NCI-H128 (cell line): ENCODE measurements around the gene HIVEP2.
"Not testable (repeated sequence)": the region's sequence is repeated elsewhere in the genome, so short reads cannot be mapped to it uniquely, and the experiment has no call there.

Source experiments
- DNase-seq: peaks from one replicate; lab custom pipeline; 2025; ENCODE audit not compliant: unreplicated experiment; lab: John Stamatoyannopoulos, UW

Gene HIVEP2, protein sequence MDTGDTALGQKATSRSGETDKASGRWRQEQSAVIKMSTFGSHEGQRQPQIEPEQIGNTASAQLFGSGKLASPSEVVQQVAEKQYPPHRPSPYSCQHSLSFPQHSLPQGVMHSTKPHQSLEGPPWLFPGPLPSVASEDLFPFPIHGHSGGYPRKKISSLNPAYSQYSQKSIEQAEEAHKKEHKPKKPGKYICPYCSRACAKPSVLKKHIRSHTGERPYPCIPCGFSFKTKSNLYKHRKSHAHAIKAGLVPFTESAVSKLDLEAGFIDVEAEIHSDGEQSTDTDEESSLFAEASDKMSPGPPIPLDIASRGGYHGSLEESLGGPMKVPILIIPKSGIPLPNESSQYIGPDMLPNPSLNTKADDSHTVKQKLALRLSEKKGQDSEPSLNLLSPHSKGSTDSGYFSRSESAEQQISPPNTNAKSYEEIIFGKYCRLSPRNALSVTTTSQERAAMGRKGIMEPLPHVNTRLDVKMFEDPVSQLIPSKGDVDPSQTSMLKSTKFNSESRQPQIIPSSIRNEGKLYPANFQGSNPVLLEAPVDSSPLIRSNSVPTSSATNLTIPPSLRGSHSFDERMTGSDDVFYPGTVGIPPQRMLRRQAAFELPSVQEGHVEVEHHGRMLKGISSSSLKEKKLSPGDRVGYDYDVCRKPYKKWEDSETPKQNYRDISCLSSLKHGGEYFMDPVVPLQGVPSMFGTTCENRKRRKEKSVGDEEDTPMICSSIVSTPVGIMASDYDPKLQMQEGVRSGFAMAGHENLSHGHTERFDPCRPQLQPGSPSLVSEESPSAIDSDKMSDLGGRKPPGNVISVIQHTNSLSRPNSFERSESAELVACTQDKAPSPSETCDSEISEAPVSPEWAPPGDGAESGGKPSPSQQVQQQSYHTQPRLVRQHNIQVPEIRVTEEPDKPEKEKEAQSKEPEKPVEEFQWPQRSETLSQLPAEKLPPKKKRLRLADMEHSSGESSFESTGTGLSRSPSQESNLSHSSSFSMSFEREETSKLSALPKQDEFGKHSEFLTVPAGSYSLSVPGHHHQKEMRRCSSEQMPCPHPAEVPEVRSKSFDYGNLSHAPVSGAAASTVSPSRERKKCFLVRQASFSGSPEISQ (N-terminal part only)

GRCh38 chr6:142945049-142945445 is at the start of gene HIVEP2:
Gene HIVEP2, minus strand, starts transcription at chr6:142945176. Its CDS starts 170,438 bp downstream, at chr6:142774738.
- DNase-seq: no peak

DNA sequence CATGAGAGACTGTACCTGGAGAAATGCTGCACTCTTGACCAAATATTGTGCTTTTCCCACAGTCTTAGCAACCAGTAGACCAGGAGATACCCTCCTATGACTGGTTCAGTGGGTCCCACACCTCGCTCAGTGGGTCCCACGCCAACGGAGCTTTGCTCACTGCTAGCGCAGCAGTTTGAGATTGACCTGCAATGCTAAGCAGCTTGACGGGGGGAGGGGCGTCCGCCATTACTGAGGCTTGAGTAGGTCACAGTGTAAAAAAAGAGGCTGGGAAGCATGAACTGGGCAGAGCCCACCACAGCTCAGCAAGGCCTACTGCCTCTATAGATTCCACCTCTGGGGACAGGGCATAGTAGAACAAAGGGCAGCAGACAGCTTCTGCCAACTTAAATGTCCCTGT is 49.0 kb upstream of the HIVEP2 start:
- no peak for DNase-seq

- no peak for DNase-seq
Measured at GRCh38 chr6:142987490-142987889, 42.5 kb upstream of the HIVEP2 start.

- no peak for DNase-seq
Measured at GRCh38 chr6:142985281-142985680, 40.3 kb upstream of the HIVEP2 start.

DNA sequence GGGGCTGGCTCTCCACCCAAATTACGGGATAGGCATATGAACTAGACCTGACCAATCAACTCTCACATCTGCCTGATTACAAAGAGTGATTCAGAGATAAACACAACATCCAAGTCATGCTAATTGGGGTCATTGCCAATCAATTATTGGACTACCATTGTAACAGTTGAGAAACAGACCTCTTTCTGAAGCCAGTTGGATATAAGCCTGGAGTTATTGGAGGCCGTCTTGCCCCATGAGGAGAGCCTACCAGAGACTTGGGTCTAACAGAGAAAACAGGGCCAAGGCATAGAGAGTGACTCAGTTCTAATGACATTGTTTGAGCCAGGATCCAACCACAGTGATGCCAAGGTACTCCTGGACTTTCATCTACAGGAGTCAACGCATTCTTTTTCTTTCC is 39.4 kb upstream of the HIVEP2 start:
- no peak for DNase-seq

GRCh38 chr6:142975365-142975764 is 30.4 kb upstream of the HIVEP2 start:
- no peak for DNase-seq

GRCh38 chr6:142970941-142971340 is 26.0 kb upstream of the HIVEP2 start:
- not testable (repeated sequence) for DNase-seq

GRCh38 chr6:142968601-142969000 is 23.6 kb upstream of the HIVEP2 start:
- no peak for DNase-seq

DNA sequence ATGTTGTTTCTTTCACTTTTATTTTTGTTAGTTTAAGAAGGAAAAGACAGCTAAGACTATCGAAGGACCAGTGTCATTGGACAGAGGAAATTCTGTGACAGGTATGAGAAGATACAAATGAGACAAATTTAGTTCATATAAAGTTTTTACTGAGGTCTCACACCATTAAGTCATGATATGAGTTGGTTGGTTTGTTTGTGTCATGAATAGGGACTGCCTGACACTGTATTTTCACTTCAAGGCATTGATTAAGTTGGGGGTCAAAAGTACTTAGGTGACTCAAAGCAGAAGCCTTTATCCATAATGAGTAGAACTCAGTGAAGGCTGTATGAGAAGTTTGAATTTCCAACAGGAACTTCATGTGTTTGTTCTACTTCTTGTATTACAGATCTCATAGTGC is 21.3 kb upstream of the HIVEP2 start:
- no peak for DNase-seq

DNA sequence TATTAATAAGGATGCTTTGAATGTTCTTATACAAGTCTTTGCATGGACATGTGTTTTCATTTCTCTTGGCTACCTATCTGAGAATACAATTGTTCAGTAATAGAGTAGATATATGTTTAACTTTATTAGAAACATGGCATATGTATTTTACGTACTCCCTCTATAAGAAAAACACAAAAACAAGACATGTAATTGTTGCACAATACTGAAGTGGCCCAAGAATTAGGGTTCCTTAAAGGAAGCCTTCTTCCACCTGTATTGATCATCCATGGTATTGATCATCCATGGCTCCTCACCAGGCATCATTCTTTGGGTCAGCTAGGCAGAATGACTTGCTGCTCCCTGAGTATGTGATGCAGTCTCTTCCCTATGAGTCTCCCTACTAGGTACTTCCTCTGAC is 20.2 kb upstream of the HIVEP2 start:
- DNase-seq: no peak

- no peak for DNase-seq
Measured at GRCh38 chr6:142960098-142960497, 15.1 kb upstream of the HIVEP2 start.

DNA sequence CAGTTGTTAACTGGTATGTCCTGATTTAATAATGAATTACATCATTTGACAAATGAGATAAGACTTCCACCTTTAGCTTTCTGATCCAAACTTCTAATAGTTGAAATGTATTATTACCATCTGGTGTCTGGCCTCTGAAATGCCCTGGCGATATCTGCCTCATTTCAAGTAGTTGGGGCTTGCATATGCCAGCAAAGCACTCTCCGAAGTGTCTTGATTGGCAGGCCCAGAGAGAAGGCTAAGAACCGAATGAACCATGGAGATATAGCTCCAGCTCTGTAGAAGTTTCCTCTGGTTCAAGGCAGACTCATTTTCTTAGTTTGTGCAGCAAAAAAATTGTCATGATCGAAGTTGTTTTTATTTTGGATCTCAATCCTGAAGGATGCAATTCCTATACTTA is 13.4 kb upstream of the HIVEP2 start:
- no peak for DNase-seq

DNA sequence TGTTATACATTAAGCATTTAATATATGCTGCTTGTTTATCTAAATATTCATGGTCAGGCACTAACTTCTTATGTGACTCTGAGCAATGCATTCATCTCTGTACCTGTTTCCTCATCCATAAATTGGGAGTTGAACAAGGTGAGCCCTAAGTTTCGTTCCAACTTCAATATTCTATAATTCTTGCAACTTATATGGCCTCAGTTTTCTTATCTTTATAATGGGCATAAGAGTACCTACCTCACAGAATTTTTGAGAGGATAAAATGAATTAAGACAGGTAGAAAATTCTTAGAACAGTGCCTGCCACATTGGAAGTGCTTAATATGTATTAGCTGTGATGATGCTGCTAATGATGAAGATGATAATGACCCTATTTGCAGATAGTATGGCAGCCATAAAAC is 11.8 kb upstream of the HIVEP2 start:
- no peak for DNase-seq

DNA sequence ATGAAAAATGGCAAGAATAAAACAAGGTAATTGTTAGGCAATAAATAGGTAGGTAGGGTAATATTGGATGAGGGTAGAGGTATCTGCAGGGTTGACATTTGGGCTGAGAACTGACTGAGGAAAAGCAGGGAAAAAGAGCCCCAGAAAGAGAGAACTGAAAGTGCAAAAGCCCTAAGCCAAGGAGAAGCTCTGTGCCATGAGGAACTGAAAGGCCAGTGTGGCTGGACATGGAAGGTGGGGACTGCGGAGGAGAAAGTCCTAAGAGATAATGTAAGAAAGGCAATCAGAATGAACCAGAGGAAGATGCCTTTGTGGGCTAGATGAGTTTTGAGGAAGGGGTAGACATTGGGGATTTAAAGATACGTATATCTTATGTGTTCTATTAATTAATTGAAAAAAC is 9.9 kb upstream of the HIVEP2 start:
- no peak for DNase-seq

GRCh38 chr6:142953373-142954273 is 8.6 kb upstream of the HIVEP2 start:
- no peak for DNase-seq

DNA sequence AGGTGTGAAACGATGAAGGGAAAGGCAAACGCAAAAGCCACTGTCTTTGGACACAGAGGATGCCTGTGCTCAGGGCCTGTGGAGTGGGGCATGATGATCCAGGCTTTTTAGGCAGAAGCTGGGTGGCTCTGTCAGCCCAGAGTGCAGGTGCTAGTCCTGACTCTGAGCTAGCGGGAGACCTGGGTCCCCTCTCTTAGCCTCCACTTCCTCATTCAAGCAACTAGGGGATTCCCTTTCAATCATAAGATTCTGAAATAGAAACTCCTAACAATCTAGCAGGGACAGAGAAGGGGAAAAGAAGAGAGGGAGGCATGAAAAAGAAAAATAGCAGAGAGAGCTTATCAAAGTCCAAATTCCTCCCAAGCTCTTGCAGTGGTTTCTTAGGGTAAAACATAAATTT is 7.6 kb upstream of the HIVEP2 start:
- no peak for DNase-seq

DNA sequence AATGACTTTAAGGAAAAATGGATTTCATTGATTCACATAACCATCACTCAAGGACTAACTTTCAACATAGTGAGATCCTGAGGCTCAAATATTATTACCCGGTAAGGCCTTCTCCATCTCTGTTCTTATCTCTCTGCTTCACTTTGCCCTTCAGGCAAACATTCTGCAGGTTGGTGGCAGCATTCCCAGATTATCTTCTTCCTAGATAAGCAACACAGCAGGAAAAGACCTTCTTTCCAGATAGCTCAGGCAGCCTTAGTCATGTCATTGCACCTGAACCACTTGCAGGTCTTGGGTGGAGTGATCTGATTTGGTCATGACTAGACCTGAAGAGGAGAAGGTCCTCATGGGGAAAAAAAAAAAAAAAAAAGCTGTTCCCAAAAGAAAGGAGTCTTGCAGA is 5.3 kb upstream of the HIVEP2 start:
- no peak for DNase-seq

DNA sequence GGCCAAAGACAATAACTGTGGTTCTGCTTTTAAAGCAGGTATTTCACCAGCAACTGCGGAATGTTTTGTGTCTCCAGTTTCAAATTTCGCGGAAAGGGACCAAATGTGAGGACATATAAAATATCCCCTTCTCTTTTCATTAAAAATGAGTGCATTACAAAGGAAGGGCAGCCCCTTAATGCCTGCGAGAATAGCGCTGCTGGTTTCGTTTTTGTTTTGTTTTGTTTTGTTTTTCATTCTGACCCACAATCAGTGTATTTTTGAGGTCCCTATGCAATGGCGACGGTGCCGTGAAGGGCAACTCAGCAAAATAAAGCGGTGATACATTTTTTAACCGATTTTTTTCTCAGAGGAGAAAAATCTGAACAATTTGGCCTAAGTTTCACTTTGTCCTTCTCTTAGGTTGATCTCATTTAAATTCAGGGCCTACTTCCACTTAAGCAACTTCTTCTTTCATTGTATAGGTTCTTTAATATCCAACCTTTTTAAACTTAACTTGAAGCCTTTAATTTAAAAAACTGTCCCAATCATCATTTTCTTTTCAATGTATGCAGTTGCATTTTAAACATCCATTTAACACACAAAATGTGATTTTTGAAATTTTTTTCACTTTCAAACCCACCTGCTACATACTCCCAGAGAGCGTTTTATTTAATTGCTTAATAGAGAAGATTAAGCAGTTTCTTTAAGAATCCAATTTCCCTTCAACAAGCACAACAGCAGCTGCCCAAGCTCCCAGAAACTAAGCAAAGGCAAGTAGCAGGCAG is 2.9 kb upstream of the HIVEP2 start:
- no peak for DNase-seq

- DNase-seq: no peak
Measured at GRCh38 chr6:142946924-142947713, 2.1 kb upstream of the HIVEP2 start.
